Tibial artery (tissue), 4 donors: ENCODE data around the gene ERBB4.

Experiments used
- DNase-seq, 2 donors: peaks; one replicate each; pipeline ENCODE4 v3.0.0-alpha.2; 2019
- H3K27ac ChIP-seq, 2 donors: fragments of 200-600 bp; sonication (generic) in 1 of 2; 1 replicate in 1 of 2; 2 replicates in 1 of 2; pipeline ENCODE4 v1.5.1; 2018 to 2019; ENCODE audit warnings: mild to moderate bottlenecking in 1 of 2
- H3K27me3 ChIP-seq, 2 donors: fragments of 200-600 bp; sonication (generic) in 1 of 2; one replicate each; pipeline versions ENCODE4 v1.5.1 to v1.6.0; 2016 to 2019
- H3K36me3 ChIP-seq, 3 donors: fragments of 200-600 bp; sonication (generic) in 2 of 3; one replicate each; pipeline ENCODE4 v1.5.1; 2016 to 2019; ENCODE audit warnings: mild to moderate bottlenecking in 2 of 3
- H3K4me1 ChIP-seq, 4 donors: fragments of 200-600 bp; sonication (generic) in 2 of 4; 1 replicate in 3 of 4; 2 replicates in 1 of 4; pipeline ENCODE4 v1.5.1; 2016 to 2019
- H3K4me3 ChIP-seq, 2 donors: fragments of 200-600 bp; sonication (generic) in 1 of 2; 1 replicate in 1 of 2; 2 replicates in 1 of 2; pipeline ENCODE4 v1.5.1; 2018 to 2019; ENCODE audit warnings: mild to moderate bottlenecking in 2 of 2
- H3K9me3 ChIP-seq, 3 donors: fragments of 200-600 bp; sonication (generic) in 1 of 3; one replicate each; pipeline ENCODE4 v1.5.1; 2016 to 2019
- intact Hi-C: fragments of 100-400 bp; cut with DNase I; formaldehyde crosslinking; loops from one replicate; pipeline ENCODE4 v1.15.0; 2023; ENCODE audit warnings: low total_unique reads
- TF ChIP-seq, protein P1 (sequence below), 2 experiments: fragments of 200-600 bp in 1 of 2; fragments of 450-650 bp in 1 of 2; IDR thresholded peaks; one replicate each; pipeline ENCODE4 v1.5.1; 2017 to 2019; ENCODE audit warnings: antibody characterized with exemption in 2 of 2, mild to moderate bottlenecking in 1 of 2, moderate library complexity in 1 of 2

The ERBB4 gene

DNA sequence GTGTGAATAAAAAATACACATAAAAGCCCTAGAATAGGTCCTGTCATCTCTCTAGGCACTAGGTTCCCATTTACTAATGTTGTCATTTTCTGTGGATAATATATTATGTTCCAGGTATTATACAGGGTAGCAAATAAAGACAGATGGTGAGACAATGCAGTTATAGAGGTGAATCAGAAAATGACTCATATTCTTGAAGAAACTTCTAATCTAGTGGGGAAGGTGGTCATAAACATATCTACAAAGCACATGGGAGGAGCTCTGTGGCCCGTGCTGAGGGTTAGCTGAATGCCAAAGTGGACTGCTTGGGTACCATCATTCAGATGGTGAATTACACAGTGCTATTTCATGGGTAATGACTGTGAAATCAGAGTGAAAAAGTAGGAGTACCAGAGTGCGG lies 700.9 kb downstream of the ERBB4 start:
- Histone ChIP-seq H3K36me3 (no peaks in the 10 kb centered on the region), H3K27ac (no peak overlapping the region), H3K9me3 (no peaks in the 10 kb centered on the region), H3K4me3 (no peak overlapping the region), H3K4me1 (no peaks in the 10 kb centered on the region), H3K27me3 (no peaks in the 10 kb centered on the region)
- intact Hi-C loops, result no loop called here
- TF ChIP-seq, protein P1, sequence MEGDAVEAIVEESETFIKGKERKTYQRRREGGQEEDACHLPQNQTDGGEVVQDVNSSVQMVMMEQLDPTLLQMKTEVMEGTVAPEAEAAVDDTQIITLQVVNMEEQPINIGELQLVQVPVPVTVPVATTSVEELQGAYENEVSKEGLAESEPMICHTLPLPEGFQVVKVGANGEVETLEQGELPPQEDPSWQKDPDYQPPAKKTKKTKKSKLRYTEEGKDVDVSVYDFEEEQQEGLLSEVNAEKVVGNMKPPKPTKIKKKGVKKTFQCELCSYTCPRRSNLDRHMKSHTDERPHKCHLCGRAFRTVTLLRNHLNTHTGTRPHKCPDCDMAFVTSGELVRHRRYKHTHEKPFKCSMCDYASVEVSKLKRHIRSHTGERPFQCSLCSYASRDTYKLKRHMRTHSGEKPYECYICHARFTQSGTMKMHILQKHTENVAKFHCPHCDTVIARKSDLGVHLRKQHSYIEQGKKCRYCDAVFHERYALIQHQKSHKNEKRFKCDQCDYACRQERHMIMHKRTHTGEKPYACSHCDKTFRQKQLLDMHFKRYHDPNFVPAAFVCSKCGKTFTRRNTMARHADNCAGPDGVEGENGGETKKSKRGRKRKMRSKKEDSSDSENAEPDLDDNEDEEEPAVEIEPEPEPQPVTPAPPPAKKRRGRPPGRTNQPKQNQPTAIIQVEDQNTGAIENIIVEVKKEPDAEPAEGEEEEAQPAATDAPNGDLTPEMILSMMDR (IDR thresholded peaks at IDR 0.05), result no peak
- DNase-seq, result no peak

DNA sequence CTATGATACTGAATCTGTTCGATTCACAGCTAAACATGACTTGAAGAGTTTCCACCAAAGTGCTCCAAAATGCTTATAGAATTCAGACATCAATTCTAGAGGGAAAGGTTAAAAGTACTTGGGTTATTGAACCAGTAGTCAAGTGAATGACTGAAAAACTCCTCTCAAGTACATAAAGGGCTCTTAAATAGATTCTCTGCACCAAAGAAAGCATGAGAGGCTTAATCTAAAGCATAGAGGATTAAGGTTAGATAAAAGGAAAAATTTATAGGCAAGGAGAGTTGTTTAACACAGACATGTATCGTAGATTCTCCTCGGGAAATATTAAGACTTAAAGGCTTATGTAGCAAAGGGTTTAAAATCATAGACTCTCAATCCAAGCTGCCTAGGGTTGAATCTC lies 701.4 kb downstream of the ERBB4 start:
- Histone ChIP-seq H3K27me3 (no peaks in the 10 kb centered on the region), H3K36me3 (no peaks in the 10 kb centered on the region), H3K4me3 (no peak overlapping the region), H3K4me1 (no peaks in the 10 kb centered on the region), H3K9me3 (no peaks in the 10 kb centered on the region), H3K27ac (no peak overlapping the region)
- DNase-seq, result no peak
- intact Hi-C loops, result no loop called here
- TF ChIP-seq, protein P1 (IDR thresholded peaks at IDR 0.05), result no peak

DNA sequence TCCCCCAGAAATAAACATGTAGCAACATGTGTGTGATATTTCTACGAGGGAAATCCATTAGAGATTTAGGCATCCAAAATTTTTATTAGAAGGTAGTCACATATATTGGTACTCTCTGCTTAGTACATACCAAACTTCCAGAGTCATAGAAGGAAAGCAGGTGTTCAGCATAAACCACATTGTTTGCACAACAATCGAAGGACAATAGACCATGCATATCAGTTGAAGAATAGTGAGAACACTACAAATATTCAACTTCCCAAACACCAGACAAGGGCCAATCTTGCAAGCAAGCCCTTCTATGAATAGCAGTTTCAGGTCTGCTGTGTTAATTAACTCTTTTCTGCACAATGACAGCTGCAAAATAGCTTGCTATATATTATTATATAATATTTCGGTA lies 702.2 kb downstream of the ERBB4 start:
- no peaks in the 10 kb centered on the region for H3K27me3 ChIP-seq
- no peak for DNase-seq
- intact Hi-C loops, result no loop called here
- H3K27ac ChIP-seq, result no peak overlapping the region
- no peaks in the 10 kb centered on the region for H3K9me3 ChIP-seq
- no peak overlapping the region for H3K4me3 ChIP-seq
- H3K4me1 ChIP-seq, result peaks cover 0 to 4% (median 0%) of the 10 kb centered on the region in 4 donors
- TF ChIP-seq, protein P1 (IDR thresholded peaks at IDR 0.05), result no peak
- no peaks in the 10 kb centered on the region for H3K36me3 ChIP-seq

DNA sequence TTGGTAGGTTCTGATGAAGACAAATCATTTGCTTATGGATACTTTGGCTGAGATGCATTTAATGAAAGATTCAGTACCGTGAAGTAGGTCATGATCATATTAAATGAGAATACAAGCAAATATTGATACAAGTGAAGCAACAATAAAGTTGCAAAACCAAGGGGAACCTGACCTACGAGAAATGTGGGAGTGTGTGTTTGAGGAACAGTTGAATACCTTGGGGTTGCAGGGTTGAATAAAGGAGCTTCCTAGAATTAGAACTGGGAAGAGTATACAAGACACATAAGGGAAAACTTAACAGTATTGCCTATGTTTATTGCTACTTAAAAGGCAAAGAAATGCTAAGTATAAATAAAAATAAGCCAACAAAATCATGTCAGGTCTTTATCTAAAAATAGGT lies 702.9 kb downstream of the ERBB4 start:
- no peaks in the 10 kb centered on the region for H3K9me3 ChIP-seq
- intact Hi-C loops, result no loop called here
- TF ChIP-seq, protein P1 (IDR thresholded peaks at IDR 0.05), result no peak

DNA sequence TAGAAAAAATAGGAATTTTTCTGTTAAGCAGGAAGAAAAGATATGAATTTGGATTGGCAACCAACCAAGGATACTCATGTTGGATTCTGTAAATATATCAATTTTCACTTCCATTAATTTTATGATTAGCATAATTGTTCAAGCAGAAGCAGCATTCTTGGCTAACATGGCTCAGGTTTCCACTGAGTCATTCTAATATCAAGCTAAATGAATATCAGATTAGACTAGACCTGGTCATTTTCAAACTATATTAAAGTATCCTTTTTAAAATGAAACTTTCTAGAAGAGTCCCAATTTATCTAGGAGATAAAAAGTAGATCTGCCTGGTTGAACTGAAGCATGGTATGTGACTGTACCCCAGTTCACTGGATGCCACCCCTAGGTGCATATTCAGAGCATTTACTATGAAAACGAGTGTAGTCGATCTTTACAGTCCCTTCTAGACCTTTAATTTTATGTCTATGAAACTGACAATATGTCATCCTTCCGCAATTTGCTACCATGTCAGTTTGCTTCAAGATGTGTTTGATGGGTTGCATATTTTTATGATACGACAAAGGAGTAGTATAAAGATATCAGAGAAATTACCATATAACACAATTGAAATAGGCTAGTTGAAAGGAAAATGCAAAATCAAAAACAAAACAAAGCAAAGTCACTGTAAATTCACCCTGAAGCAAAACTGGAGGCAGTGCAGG lies 704.9 kb downstream of the ERBB4 start:
- peaks cover 0 to 7% (median 0%) of the 10 kb centered on the region in 4 donors for H3K4me1 ChIP-seq
- no peak overlapping the region for H3K27ac ChIP-seq
- no peaks in the 10 kb centered on the region for H3K9me3 ChIP-seq
- DNase-seq, result no peak
- TF ChIP-seq, protein P1 (IDR thresholded peaks at IDR 0.05), result no peak
- no peak overlapping the region for H3K4me3 ChIP-seq
- no peaks in the 10 kb centered on the region for H3K27me3 ChIP-seq
- intact Hi-C loops, result no loop called here
- no peaks in the 10 kb centered on the region for H3K36me3 ChIP-seq

More for the DNA sequence above, 702.9 kb downstream of the ERBB4 start:
- H3K4me1 ChIP-seq, result peaks cover 0 to 7% (median 0%) of the 10 kb centered on the region in 4 donors
- no peak for DNase-seq
- H3K36me3 ChIP-seq, result no peaks in the 10 kb centered on the region
- H3K4me3 ChIP-seq, result no peak overlapping the region
- H3K27ac ChIP-seq, result no peak overlapping the region
- H3K27me3 ChIP-seq, result no peaks in the 10 kb centered on the region
